Effector memory CD8-positive, alpha-beta T cell (primary cell): ENCODE data around the gene COL19A1.

ENCODE experiments used
- ATAC-seq: fragments of 150-1000 bp; cut with Tn5 transposase; replicated peaks from 2 replicates; pipeline ENCODE4 v1.10.0; 2021; ENCODE audit warnings: mild to moderate bottlenecking, moderate library complexity
- DNase-seq, 3 experiments: peaks; one replicate each; pipeline ENCODE4 v3.0.0; 2021
- H3K27ac Mint-ChIP-seq, 2 donors: one replicate each; pipeline ENCODE4 v1.8.0; 2022; ENCODE audit warnings: mild to moderate bottlenecking in 2 of 2, mixed read lengths in 2 of 2, moderate library complexity in 2 of 2
- H3K27me3 Mint-ChIP-seq, 2 donors: one replicate each; pipeline ENCODE4 v1.8.0; 2022; ENCODE audit warnings: mixed read lengths in 2 of 2
- H3K36me3 Mint-ChIP-seq: one replicate; pipeline ENCODE4 v1.8.0; 2022; ENCODE audit warnings: mild to moderate bottlenecking, moderate library complexity, mixed read lengths; ENCODE audit not compliant: insufficient read depth
- H3K4me1 Mint-ChIP-seq, 2 donors: one replicate each; pipeline ENCODE4 v1.8.0; 2022; ENCODE audit warnings: low read depth in 2 of 2, mixed read lengths in 2 of 2
- H3K4me3 Mint-ChIP-seq, 2 donors: one replicate each; pipeline ENCODE4 v1.8.0; 2022; ENCODE audit warnings: mild to moderate bottlenecking in 2 of 2, mixed read lengths in 2 of 2, moderate library complexity in 2 of 2
- H3K9me3 Mint-ChIP-seq, 2 donors: one replicate each; pipeline ENCODE4 v1.8.0; 2022; ENCODE audit warnings: mixed read lengths in 2 of 2

Gene COL19A1

GRCh38 chr6:70219943-70220613 lies 353.7 kb downstream of the COL19A1 start:
- H3K27ac Mint-ChIP-seq = no peak overlapping the region

DNA sequence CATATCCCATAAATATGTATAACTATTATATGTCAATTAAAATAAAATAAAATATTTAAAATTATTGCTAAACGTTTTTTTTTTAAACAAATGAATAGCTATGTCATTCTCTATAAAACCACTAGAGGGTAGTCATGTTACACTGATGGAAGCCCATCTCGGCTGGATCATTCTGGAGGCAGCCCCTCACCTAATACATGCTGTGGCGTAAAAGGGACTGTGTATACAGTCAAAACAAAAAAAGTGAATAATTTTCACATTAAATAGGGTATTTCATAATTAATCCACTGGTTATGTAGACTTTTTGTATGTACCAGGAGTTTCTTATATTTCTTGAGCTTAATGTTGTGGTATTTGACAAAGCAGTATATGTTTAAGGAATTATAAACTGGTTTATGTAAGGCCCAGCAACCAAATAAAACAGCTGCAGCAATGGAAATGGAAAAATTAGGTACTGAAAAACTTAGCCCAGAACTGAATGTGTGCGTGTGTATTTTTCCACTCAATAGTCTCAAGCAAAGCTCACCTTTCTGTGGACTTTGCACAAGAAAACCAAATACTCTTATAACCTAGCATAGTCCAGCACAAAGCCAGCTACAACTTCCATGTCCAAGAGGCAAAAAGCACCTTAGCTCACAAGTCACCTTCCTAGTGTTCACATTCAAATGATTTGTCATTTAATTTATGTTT lies 354.8 kb downstream of the COL19A1 start:
- H3K9me3 Mint-ChIP-seq = no peaks in the 10 kb centered on the region
- DNase-seq (no peak), ATAC-seq (no peak)
- no peak overlapping the region for H3K27ac Mint-ChIP-seq
- peaks cover 16 to 37% of the 10 kb centered on the region in 2 donors for H3K27me3 Mint-ChIP-seq
- H3K36me3 Mint-ChIP-seq = peaks cover 3% of the 10 kb centered on the region
- no peaks in the 10 kb centered on the region for H3K4me1 Mint-ChIP-seq
- no peak overlapping the region for H3K4me3 Mint-ChIP-seq

More at GRCh38 chr6:70219943-70220613, 353.7 kb downstream of the COL19A1 start:
- H3K27me3 Mint-ChIP-seq = peaks cover 16 to 33% of the 10 kb centered on the region in 2 donors
- H3K4me3 Mint-ChIP-seq = no peak overlapping the region
- no peaks in the 10 kb centered on the region for H3K4me1 Mint-ChIP-seq
- no peak for ATAC-seq
- H3K9me3 Mint-ChIP-seq = no peaks in the 10 kb centered on the region
- peaks cover 3% of the 10 kb centered on the region for H3K36me3 Mint-ChIP-seq
- no peak for DNase-seq

GRCh38 chr6:70221715-70222438 lies 355.5 kb downstream of the COL19A1 start:
- Mint-ChIP-seq H3K36me3 (peaks cover 3% of the 10 kb centered on the region), H3K9me3 (no peaks in the 10 kb centered on the region), H3K4me1 (no peaks in the 10 kb centered on the region), H3K27me3 (peaks cover 16 to 30% of the 10 kb centered on the region in 2 donors), H3K27ac (no peak overlapping the region), H3K4me3 (no peak overlapping the region)
- ATAC-seq (no peak), DNase-seq (no peak)

DNA sequence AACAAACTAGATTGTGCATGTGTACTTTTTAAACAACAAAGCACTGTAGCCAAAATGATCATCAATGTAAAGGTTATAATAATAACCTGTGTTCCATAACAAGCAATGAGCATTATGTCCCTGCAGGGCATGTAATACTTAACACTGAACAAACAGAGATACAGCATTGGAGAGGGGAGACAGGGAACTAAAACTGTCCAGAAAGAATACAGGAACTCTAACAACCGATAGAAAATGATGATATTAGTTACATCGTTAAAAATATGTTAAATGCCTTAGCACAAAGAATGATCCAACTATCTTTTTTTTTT lies 356.0 kb downstream of the COL19A1 start:
- no peak for DNase-seq
- H3K36me3 Mint-ChIP-seq = peaks cover 3% of the 10 kb centered on the region
- no peaks in the 10 kb centered on the region for H3K4me1 Mint-ChIP-seq
- H3K9me3 Mint-ChIP-seq = no peaks in the 10 kb centered on the region
- no peak overlapping the region for H3K4me3 Mint-ChIP-seq
- H3K27me3 Mint-ChIP-seq = peaks cover 16 to 29% of the 10 kb centered on the region in 2 donors
- H3K27ac Mint-ChIP-seq = no peak overlapping the region
- no peak for ATAC-seq

DNA sequence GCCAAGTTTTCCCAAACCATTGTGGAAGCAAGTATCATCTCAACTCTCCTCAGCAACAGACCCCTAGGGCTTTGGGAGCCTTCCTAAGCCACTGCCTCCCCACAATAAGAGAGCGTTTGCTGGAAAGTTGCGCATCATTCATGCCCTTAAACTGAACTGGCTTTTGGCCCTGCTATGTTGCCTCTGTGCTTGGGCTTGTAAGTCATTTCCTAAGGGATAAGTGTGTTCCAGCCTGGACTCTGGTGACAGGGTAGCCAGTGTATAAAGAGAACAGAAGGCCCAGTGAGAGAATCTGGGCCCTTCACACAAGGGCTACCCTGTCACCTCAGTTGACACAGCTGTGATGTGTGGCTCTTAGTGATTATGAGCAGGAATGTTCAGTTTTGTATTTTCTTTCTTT lies 358.7 kb downstream of the COL19A1 start:
- DNase-seq = no peak
- Mint-ChIP-seq H3K4me1 (no peaks in the 10 kb centered on the region), H3K4me3 (no peak overlapping the region), H3K27ac (no peak overlapping the region), H3K36me3 (no peaks in the 10 kb centered on the region), H3K27me3 (peaks cover 7 to 18% of the 10 kb centered on the region in 2 donors), H3K9me3 (no peaks in the 10 kb centered on the region)
- no peak for ATAC-seq

DNA sequence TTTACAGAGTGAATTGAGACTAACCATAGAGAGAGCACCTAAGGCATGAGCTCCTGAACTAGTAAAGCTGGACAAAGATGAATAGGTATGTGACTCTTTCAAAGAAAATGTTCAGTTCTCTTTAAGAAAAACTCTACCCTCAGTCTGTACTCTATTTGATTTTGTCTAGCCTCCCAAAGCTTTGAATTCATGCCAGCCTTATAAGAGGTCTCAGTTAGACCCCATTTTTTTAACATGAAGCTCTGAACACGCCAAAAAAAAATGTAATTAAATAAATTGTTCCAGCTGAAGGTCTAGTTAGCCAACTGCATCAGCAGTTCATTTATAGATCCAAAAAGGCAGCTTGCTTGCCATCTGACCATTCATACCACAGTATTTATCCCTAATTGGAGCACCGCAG lies 365.0 kb downstream of the COL19A1 start:
- no peaks in the 10 kb centered on the region for H3K4me1 Mint-ChIP-seq
- DNase-seq (no peak), ATAC-seq (no peak)
- no peak overlapping the region for H3K4me3 Mint-ChIP-seq
- no peak overlapping the region for H3K27ac Mint-ChIP-seq
- no peaks in the 10 kb centered on the region for H3K9me3 Mint-ChIP-seq
- no peaks in the 10 kb centered on the region for H3K36me3 Mint-ChIP-seq
- peaks cover 5 to 9% of the 10 kb centered on the region in 2 donors for H3K27me3 Mint-ChIP-seq

- Mint-ChIP-seq H3K4me1 (no peaks in the 10 kb centered on the region), H3K27ac (no peak overlapping the region), H3K27me3 (peaks cover 5 to 27% of the 10 kb centered on the region in 2 donors), H3K36me3 (no peaks in the 10 kb centered on the region), H3K4me3 (no peak overlapping the region), H3K9me3 (no peaks in the 10 kb centered on the region)
- no peak for ATAC-seq
- DNase-seq = no peak
Measured at GRCh38 chr6:70234561-70235236, 368.3 kb downstream of the COL19A1 start.

GRCh38 chr6:70236343-70236742 lies 370.0 kb downstream of the COL19A1 start:
- Mint-ChIP-seq H3K4me3 (no peak overlapping the region), H3K4me1 (no peaks in the 10 kb centered on the region), H3K27ac (no peak overlapping the region), H3K36me3 (no peaks in the 10 kb centered on the region), H3K9me3 (no peaks in the 10 kb centered on the region), H3K27me3 (peaks cover 5 to 27% of the 10 kb centered on the region in 2 donors)
- DNase-seq (no peak), ATAC-seq (no peak)

GRCh38 chr6:70241031-70241430 lies 374.7 kb downstream of the COL19A1 start:
- DNase-seq (no peak), ATAC-seq (no peak)
- H3K4me1 Mint-ChIP-seq = no peaks in the 10 kb centered on the region
- H3K9me3 Mint-ChIP-seq = no peaks in the 10 kb centered on the region
- no peak overlapping the region for H3K4me3 Mint-ChIP-seq
- peaks cover 0 to 18% of the 10 kb centered on the region in 2 donors for H3K27me3 Mint-ChIP-seq
- H3K27ac Mint-ChIP-seq = no peak overlapping the region
- no peaks in the 10 kb centered on the region for H3K36me3 Mint-ChIP-seq

- Mint-ChIP-seq H3K27ac (no peak overlapping the region), H3K27me3 (peaks cover 0 to 16% of the 10 kb centered on the region in 2 donors), H3K4me3 (no peak overlapping the region), H3K9me3 (no peaks in the 10 kb centered on the region), H3K4me1 (no peaks in the 10 kb centered on the region), H3K36me3 (no peaks in the 10 kb centered on the region)
- no peak for DNase-seq
- no peak for ATAC-seq
Measured at GRCh38 chr6:70241991-70242420, 375.6 kb downstream of the COL19A1 start.

DNA sequence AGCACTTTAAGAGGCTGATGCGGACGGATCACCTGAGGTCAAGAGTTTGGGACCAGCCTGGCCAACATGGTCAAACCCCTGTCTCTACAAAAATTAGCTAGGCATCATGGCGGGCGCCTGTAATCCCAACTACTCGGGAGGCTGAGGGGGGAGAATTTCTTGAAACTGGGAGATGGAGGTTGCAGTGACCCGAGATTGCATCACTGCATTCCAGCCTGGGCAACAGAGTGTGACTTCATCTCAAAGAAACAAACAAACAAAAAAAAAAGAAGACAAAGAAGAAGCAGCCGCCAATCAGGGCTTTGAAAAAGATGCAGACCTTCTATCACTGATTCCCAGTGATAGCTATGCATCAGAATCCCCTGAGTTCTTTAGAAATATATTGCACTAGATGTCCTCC lies 379.8 kb downstream of the COL19A1 start:
- Mint-ChIP-seq H3K27me3 (peaks cover 0 to 13% of the 10 kb centered on the region in 2 donors), H3K4me1 (no peaks in the 10 kb centered on the region), H3K36me3 (no peaks in the 10 kb centered on the region), H3K4me3 (no peak overlapping the region), H3K27ac (no peak overlapping the region), H3K9me3 (no peaks in the 10 kb centered on the region)
- DNase-seq (no peak), ATAC-seq (no peak)

- ATAC-seq = no peak
- Mint-ChIP-seq H3K9me3 (no peaks in the 10 kb centered on the region), H3K4me1 (no peaks in the 10 kb centered on the region), H3K4me3 (no peak overlapping the region), H3K36me3 (no peaks in the 10 kb centered on the region), H3K27me3 (peaks cover 0 to 19% of the 10 kb centered on the region in 2 donors), H3K27ac (no peak overlapping the region)
- no peak for DNase-seq
Measured at GRCh38 chr6:70252604-70253003, 386.2 kb downstream of the COL19A1 start.

GRCh38 chr6:70253923-70254322 lies 387.6 kb downstream of the COL19A1 start:
- H3K27ac Mint-ChIP-seq = no peak overlapping the region
- peaks cover 0 to 7% of the 10 kb centered on the region in 2 donors for H3K27me3 Mint-ChIP-seq
- no peaks in the 10 kb centered on the region for H3K9me3 Mint-ChIP-seq
- H3K4me3 Mint-ChIP-seq = no peak overlapping the region
- H3K4me1 Mint-ChIP-seq = no peaks in the 10 kb centered on the region
- no peaks in the 10 kb centered on the region for H3K36me3 Mint-ChIP-seq
- no peak for ATAC-seq
- DNase-seq = no peak
